PC-9 (cell line): ENCODE measurements around the gene APCDD1. TPM values are rescaled to one million over a fixed set of nuclear protein-coding genes. Genes with fewer than 3 reads are reported as not detected.

ENCODE experiments used
- BruUV-seq: library from RNA; stranded (reverse); fragments of 400-500 nt; replicated peaks from 2 replicates; lab custom pipeline; 2021; lab: Mats Ljungman, UMichigan
- CTCF ChIA-PET: fragments of 300-600 bp; sonication (Branson Sonifier 250); formaldehyde crosslinking; loops from one replicate; lab custom pipeline; 2022; ENCODE audit warnings: antibody characterized with exemption; lab: Charles Lee
- POLR2A ChIA-PET: fragments of 300-600 bp; sonication (Branson Sonifier 250); formaldehyde crosslinking; loops from one replicate; lab custom pipeline; 2022; ENCODE audit warnings: antibody characterized with exemption; ENCODE audit not compliant: unreplicated experiment; lab: Charles Lee
- DNase-seq, 2 experiments: peaks; one replicate each; pipeline versions ENCODE4 v3.0.0 to v3.0.0-alpha.2; 2015 to 2022; ENCODE audit warnings: mixed read lengths in 1 of 2
- H2AFZ ChIP-seq: fragments of 200-600 bp; sonication (generic); 2 replicates; pipeline ENCODE4 v1.8.1; 2017; ENCODE audit warnings: antibody characterized with exemption
- H3F3A ChIP-seq: fragments of 200-600 bp; sonication (generic); 2 replicates; pipeline ENCODE4 v1.8.1; 2017; ENCODE audit warnings: antibody characterized with exemption, mild to moderate bottlenecking, low read depth; ENCODE audit not compliant: insufficient read depth
- H3K27ac ChIP-seq: fragments of 200-600 bp; sonication (generic); 2 replicates; pipeline ENCODE4 v1.6.1; 2016; ENCODE audit warnings: mixed run types
- H3K27me3 ChIP-seq: fragments of 200-600 bp; sonication (generic); 2 replicates; pipeline ENCODE4 v1.6.1; 2016; ENCODE audit warnings: low read depth, mixed run types; ENCODE audit not compliant: insufficient read depth
- H3K36me3 ChIP-seq: fragments of 200-600 bp; sonication (generic); 2 replicates; pipeline ENCODE4 v1.6.1; 2016; ENCODE audit warnings: low read depth, mixed run types
- H3K4me1 ChIP-seq: fragments of 200-600 bp; sonication (generic); replicated peaks from 2 replicates; pipeline ENCODE4 v1.6.1; 2016; ENCODE audit warnings: mixed run types; ENCODE audit not compliant: insufficient read depth
- H3K4me2 ChIP-seq: fragments of 200-600 bp; sonication (generic); 2 replicates; pipeline ENCODE4 v1.6.1; 2017; ENCODE audit warnings: mixed run types
- H3K4me3 ChIP-seq: fragments of 200-600 bp; sonication (generic); 2 replicates; pipeline ENCODE4 v1.6.1; 2016; ENCODE audit warnings: mixed run types
- H3K79me2 ChIP-seq: fragments of 200-600 bp; sonication (generic); 2 replicates; pipeline ENCODE4 v1.6.1; 2017; ENCODE audit warnings: low read depth, mixed run types
- H3K9me2 ChIP-seq: fragments of 200-600 bp; sonication (generic); 2 replicates; pipeline ENCODE4 v1.8.1; 2017; ENCODE audit warnings: mild to moderate bottlenecking; ENCODE audit not compliant: insufficient read depth
- H3K9me3 ChIP-seq: fragments of 200-600 bp; sonication (generic); 2 replicates; pipeline ENCODE4 v1.8.1; 2016; ENCODE audit warnings: low read depth; ENCODE audit not compliant: insufficient read depth
- H4K20me1 ChIP-seq: fragments of 200-600 bp; sonication (generic); 2 replicates; pipeline ENCODE4 v1.8.1; 2017; ENCODE audit not compliant: insufficient read depth
- EZH2 ChIP-seq: fragments of 200-600 bp; sonication (generic); IDR thresholded peaks from 2 replicates; pipeline ENCODE4 v1.8.0; 2017; ENCODE audit warnings: antibody characterized with exemption, low read depth
- intact Hi-C: fragments of 100-400 bp; cut with micrococcal nuclease; formaldehyde crosslinking; loops from one replicate; pipeline ENCODE4 v1.10.0; 2022; ENCODE audit not compliant: unreplicated experiment
- total RNA-seq: library from RNA; stranded (reverse); gene quantifications from 2 replicates; pipeline ENCODE4 v1.2.3, GENCODE V29; 2021
- TF ChIP-seq, protein P1 (sequence below): fragments of 200-600 bp; sonication (generic); conservative IDR thresholded peaks from 2 replicates; pipeline ENCODE4 v1.6.1; 2017; ENCODE audit warnings: mixed run types, antibody characterized with exemption, mild to moderate bottlenecking, moderate library complexity

The APCDD1 gene
- total RNA-seq, 1 experiment from 2014 or later: not detected

DNA sequence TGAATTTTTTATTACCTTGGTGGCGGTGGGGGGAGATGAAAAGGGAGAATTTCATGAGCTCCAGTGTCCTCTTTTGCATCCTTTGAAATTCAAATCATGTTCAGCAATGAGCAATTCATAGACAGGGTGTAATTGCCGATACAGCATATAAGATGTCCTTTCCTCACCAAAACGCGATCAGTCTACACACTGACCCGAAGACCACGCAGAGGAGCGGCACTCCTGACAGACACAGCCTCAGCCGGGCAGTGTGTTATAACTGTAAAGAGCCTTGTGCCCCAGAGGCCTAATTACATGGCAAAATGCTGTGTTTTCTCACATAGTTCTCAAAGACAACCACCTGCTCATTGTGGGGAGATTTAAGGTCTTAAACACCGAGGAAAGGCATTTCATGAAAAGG, 38.4 kb upstream of the APCDD1 start:
- H3K4me1 ChIP-seq: peaks cover 32% of the 10 kb centered on the region
- no peaks in the 10 kb centered on the region; the same call in 1 of the 2 replicates for H3F3A ChIP-seq
- POLR2A ChIA-PET: no interaction called here

DNA sequence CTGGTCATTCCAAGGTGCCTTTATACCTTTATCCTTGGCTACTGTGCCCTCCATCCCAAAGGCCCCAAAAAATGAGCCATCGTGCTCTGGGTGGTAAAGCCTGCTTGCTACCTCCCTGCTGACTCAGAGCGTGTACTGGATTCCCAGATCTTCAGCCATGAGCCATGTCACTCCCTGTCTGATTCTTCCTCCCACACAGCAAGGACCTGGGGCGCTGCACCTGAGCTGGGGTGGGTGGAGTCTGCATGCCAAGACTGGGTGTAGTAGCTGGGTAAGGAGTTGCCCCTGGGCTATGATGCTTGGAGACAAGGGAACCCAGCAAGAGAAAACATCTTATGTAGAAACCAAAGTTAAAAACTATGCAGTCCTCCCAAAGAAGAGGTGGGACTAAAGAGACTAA, 37.2 kb upstream of the APCDD1 start:
- H2AFZ ChIP-seq: no peak overlapping the region
- ChIA-PET CTCF (no interaction called here), POLR2A (no interaction called here)
- H3K36me3 ChIP-seq: no peaks in the 10 kb centered on the region
- 0 out of 2 replicates have a peak, but pooled peaks cover 4% of the 10 kb centered on the region for H3K9me3 ChIP-seq
- no peak for TF ChIP-seq EZH2
- TF ChIP-seq, protein P1, sequence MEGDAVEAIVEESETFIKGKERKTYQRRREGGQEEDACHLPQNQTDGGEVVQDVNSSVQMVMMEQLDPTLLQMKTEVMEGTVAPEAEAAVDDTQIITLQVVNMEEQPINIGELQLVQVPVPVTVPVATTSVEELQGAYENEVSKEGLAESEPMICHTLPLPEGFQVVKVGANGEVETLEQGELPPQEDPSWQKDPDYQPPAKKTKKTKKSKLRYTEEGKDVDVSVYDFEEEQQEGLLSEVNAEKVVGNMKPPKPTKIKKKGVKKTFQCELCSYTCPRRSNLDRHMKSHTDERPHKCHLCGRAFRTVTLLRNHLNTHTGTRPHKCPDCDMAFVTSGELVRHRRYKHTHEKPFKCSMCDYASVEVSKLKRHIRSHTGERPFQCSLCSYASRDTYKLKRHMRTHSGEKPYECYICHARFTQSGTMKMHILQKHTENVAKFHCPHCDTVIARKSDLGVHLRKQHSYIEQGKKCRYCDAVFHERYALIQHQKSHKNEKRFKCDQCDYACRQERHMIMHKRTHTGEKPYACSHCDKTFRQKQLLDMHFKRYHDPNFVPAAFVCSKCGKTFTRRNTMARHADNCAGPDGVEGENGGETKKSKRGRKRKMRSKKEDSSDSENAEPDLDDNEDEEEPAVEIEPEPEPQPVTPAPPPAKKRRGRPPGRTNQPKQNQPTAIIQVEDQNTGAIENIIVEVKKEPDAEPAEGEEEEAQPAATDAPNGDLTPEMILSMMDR: no peak
- no peaks in the 10 kb centered on the region for H3K79me2 ChIP-seq
- no peaks in the 10 kb centered on the region; the same call in 1 of the 2 replicates for H3F3A ChIP-seq
- peaks cover 32% of the 10 kb centered on the region for H3K4me1 ChIP-seq
- no peaks in the 10 kb centered on the region for H3K9me2 ChIP-seq
- H4K20me1 ChIP-seq: no peaks in the 10 kb centered on the region
- no peaks in the 10 kb centered on the region for H3K27me3 ChIP-seq
- intact Hi-C loops: no loop called here
- H3K4me3 ChIP-seq: no peak overlapping the region
- peak overlapping the region; percentile 33; the same call in 1 of the 2 replicates for H3K27ac ChIP-seq
- BruUV-seq: no TSS peak
- H3K4me2 ChIP-seq: peak overlapping the region; percentile 21
- DNase-seq: peak; percentile 9 to 93

More for the DNA sequence above, 38.4 kb upstream of the APCDD1 start:
- 0 out of 2 replicates have a peak, but pooled peaks cover 4% of the 10 kb centered on the region for H3K9me3 ChIP-seq
- H3K27ac ChIP-seq: no peak overlapping the region
- intact Hi-C loops: no loop called here
- TF ChIP-seq EZH2: no peak
- TF ChIP-seq, protein P1: no peak
- no peak overlapping the region for H3K4me2 ChIP-seq
- no peak overlapping the region for H2AFZ ChIP-seq
- no peaks in the 10 kb centered on the region for H3K9me2 ChIP-seq
- CTCF ChIA-PET: no interaction called here
- no peaks in the 10 kb centered on the region for H3K36me3 ChIP-seq
- no peak for DNase-seq
- no TSS peak for BruUV-seq
- no peaks in the 10 kb centered on the region for H3K27me3 ChIP-seq
- no peaks in the 10 kb centered on the region for H3K79me2 ChIP-seq
- H3K4me3 ChIP-seq: no peak overlapping the region
- no peaks in the 10 kb centered on the region for H4K20me1 ChIP-seq

DNA sequence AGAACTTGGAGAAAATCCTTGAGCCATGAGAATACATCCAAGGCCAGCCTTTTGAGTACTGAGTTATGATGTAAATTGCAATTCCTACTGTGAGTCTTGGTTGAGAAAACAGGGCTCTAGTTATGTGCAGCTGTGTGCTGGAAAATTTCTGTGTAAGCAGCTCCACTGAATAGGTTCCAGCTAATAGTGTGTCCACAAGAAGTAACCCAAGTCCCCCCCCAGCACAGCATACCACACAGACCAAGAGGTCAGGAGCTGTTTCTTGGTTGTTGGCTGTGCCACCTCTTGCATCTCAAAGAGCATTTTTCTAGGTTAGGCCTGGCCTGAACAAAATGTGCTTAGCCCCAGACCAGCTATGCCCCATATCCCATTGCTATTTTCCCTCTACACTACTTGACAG, 36.8 kb upstream of the APCDD1 start:
- H3K27ac ChIP-seq: peak overlapping the region; percentile 28; the same call in 1 of the 2 replicates
- DNase-seq: no peak
- TF ChIP-seq, protein P1: no peak
- TF ChIP-seq EZH2: no peak
- BruUV-seq: no TSS peak
- H3K9me2 ChIP-seq: no peaks in the 10 kb centered on the region
- peak overlapping the region; percentile 21 for H3K4me2 ChIP-seq
- POLR2A ChIA-PET: no interaction called here
- H4K20me1 ChIP-seq: no peaks in the 10 kb centered on the region
- intact Hi-C loops: no loop called here
- H3K4me1 ChIP-seq: peaks cover 32% of the 10 kb centered on the region
- no peaks in the 10 kb centered on the region for H3K27me3 ChIP-seq
- no peaks in the 10 kb centered on the region for H3K36me3 ChIP-seq
- H3K9me3 ChIP-seq: 0 out of 2 replicates have a peak, but pooled peaks cover 4% of the 10 kb centered on the region
- no peaks in the 10 kb centered on the region; the same call in 1 of the 2 replicates for H3F3A ChIP-seq
- CTCF ChIA-PET: no interaction called here
- no peak overlapping the region for H3K4me3 ChIP-seq
- H3K79me2 ChIP-seq: no peaks in the 10 kb centered on the region
- H2AFZ ChIP-seq: no peak overlapping the region
